Breast epithelium (tissue), 3 donors: Measurements from ENCODE around the gene NUDT21.
"Not testable (repeated sequence)": the region's sequence is repeated elsewhere in the genome, so short reads cannot be mapped to it uniquely, and the experiment has no call there.

Source experiments
- CTCF ChIP-seq, 3 donors: fragments of 450-650 bp; IDR thresholded peaks; one replicate each; pipeline ENCODE4 v1.5.1; 2016 to 2017; ENCODE audit warnings: antibody characterized with exemption in 3 of 3, mild to moderate bottlenecking in 3 of 3, moderate library complexity in 3 of 3
- POLR2A ChIP-seq: fragments of 450-650 bp; IDR thresholded peaks from one replicate; pipeline ENCODE4 v1.6.1; 2016; ENCODE audit warnings: antibody characterized with exemption, mild to moderate bottlenecking, moderate library complexity
- POLR2AphosphoS5 ChIP-seq, 3 donors: sonication (generic); formaldehyde crosslinking; IDR thresholded peaks; one replicate each; pipeline ENCODE4 v1.6.1; 2017; ENCODE audit warnings: antibody characterized with exemption in 3 of 3

- TF ChIP-seq CTCF (IDR thresholded peaks at IDR 0.05); POLR2AphosphoS5 (IDR thresholded peaks at IDR 0.05); POLR2A: not testable (repeated sequence)
These were observed 54.4 kb downstream of the NUDT21 start for GRCh38 chr16:56396724-56397123.
